ENCODE data around the gene ELAPOR2.

The ELAPOR2 gene

GRCh38 chr7:87082675-87083074 is 23.2 kb upstream of the ELAPOR2 start:
- Histone ChIP-seq H3K4me1 (ENCODE audit: insufficient read depth, low read length, poor library complexity, severe bottlenecking) (no peaks in the 10 kb centered on the region), H3K9me3 (ENCODE audit: insufficient read depth, low read depth, low read length) (no peaks in the 10 kb centered on the region), H3K36me3 (ENCODE audit: insufficient read depth, low read length) (no peaks in the 10 kb centered on the region), H3K79me2 (ENCODE audit: insufficient read depth, low read length) (no peaks in the 10 kb centered on the region), H3K27me3 (ENCODE audit: insufficient read depth, low read length, poor library complexity, severe bottlenecking) (no peaks in the 10 kb centered on the region), H3K4me2 (ENCODE audit: low read depth, low read length, poor library complexity, severe bottlenecking) (no peak overlapping the region), H4K20me1 (ENCODE audit: insufficient read depth, low read length, poor library complexity, severe bottlenecking) (no peaks in the 10 kb centered on the region), H3K9me2 (replicated peaks; ENCODE audit: low read depth, low read length) (no peaks in the 10 kb centered on the region), H3K9ac (ENCODE audit: low read depth, low read length, poor library complexity, severe bottlenecking) (no peak overlapping the region), H2AFZ (ENCODE audit: low read length) (no peak overlapping the region), H3K4me3 (ENCODE audit: low read length, poor library complexity, severe bottlenecking) (no peak overlapping the region), H3F3A (ENCODE audit: low read depth) (no peaks in the 10 kb centered on the region)
- TF ChIP-seq EZH2phosphoT487 (IDR thresholded peaks at IDR 0.05; ENCODE audit: borderline replicate concordance) = no peak
- no peak for TF ChIP-seq CTCF (conservative IDR thresholded peaks at IDR 0.05; ENCODE audit: low read length)

GRCh38 chr7:87075671-87076404 is 16.4 kb upstream of the ELAPOR2 start:
- TF ChIP-seq CTCF (conservative IDR thresholded peaks at IDR 0.05; ENCODE audit: low read length) (no peak), EZH2phosphoT487 (IDR thresholded peaks at IDR 0.05; ENCODE audit: borderline replicate concordance) (no peak)
- Histone ChIP-seq H3K9me2 (replicated peaks; ENCODE audit: low read depth, low read length) (no peaks in the 10 kb centered on the region), H3K9me3 (ENCODE audit: insufficient read depth, low read depth, low read length) (no peaks in the 10 kb centered on the region), H2AFZ (ENCODE audit: low read length) (no peak overlapping the region), H3K27me3 (ENCODE audit: insufficient read depth, low read length, poor library complexity, severe bottlenecking) (no peaks in the 10 kb centered on the region), H3K4me2 (ENCODE audit: low read depth, low read length, poor library complexity, severe bottlenecking) (no peak overlapping the region), H3K36me3 (ENCODE audit: insufficient read depth, low read length) (no peaks in the 10 kb centered on the region), H3K79me2 (ENCODE audit: insufficient read depth, low read length) (no peaks in the 10 kb centered on the region), H3K4me3 (ENCODE audit: low read length, poor library complexity, severe bottlenecking) (no peak overlapping the region), H3F3A (ENCODE audit: low read depth) (no peaks in the 10 kb centered on the region), H3K4me1 (ENCODE audit: insufficient read depth, low read length, poor library complexity, severe bottlenecking) (no peaks in the 10 kb centered on the region), H4K20me1 (ENCODE audit: insufficient read depth, low read length, poor library complexity, severe bottlenecking) (no peaks in the 10 kb centered on the region), H3K9ac (ENCODE audit: low read depth, low read length, poor library complexity, severe bottlenecking) (no peak overlapping the region)

- no peak overlapping the region for H3K4me2 ChIP-seq (ENCODE audit: low read depth, low read length, poor library complexity, severe bottlenecking)
- H3K36me3 ChIP-seq (ENCODE audit: insufficient read depth, low read length) = no peaks in the 10 kb centered on the region
- H3K4me3 ChIP-seq (ENCODE audit: low read length, poor library complexity, severe bottlenecking) = no peak overlapping the region
- H2AFZ ChIP-seq (ENCODE audit: low read length) = no peak overlapping the region
- H3K9ac ChIP-seq (ENCODE audit: low read depth, low read length, poor library complexity, severe bottlenecking) = no peak overlapping the region
- H4K20me1 ChIP-seq (ENCODE audit: insufficient read depth, low read length, poor library complexity, severe bottlenecking) = no peaks in the 10 kb centered on the region
- H3K27me3 ChIP-seq (ENCODE audit: insufficient read depth, low read length, poor library complexity, severe bottlenecking) = no peaks in the 10 kb centered on the region
- no peaks in the 10 kb centered on the region for H3K9me3 ChIP-seq (ENCODE audit: insufficient read depth, low read depth, low read length)
- no peaks in the 10 kb centered on the region for H3K4me1 ChIP-seq (ENCODE audit: insufficient read depth, low read length, poor library complexity, severe bottlenecking)
- H3K79me2 ChIP-seq (ENCODE audit: insufficient read depth, low read length) = no peaks in the 10 kb centered on the region
- no peak for TF ChIP-seq EZH2phosphoT487 (IDR thresholded peaks at IDR 0.05; ENCODE audit: borderline replicate concordance)
- no peak for TF ChIP-seq CTCF (conservative IDR thresholded peaks at IDR 0.05; ENCODE audit: low read length)
- H3K9me2 ChIP-seq (replicated peaks; ENCODE audit: low read depth, low read length) = no peaks in the 10 kb centered on the region
- no peaks in the 10 kb centered on the region for H3F3A ChIP-seq (ENCODE audit: low read depth)
These were observed 8.3 kb upstream of the ELAPOR2 start for GRCh38 chr7:87067788-87068187.

Measured in Loucy (cell line).